Endothelial cell of umbilical vein (primary cell): ENCODE data around the gene MDGA2.

Source experiments
- CTCF ChIP-seq, 2 donors: IDR thresholded peaks; 1 replicate in 1 of 2; 2 replicates in 1 of 2; pipeline ENCODE4 v1.5.1; 2011; ENCODE audit warnings: low read length in 2 of 2, mild to moderate bottlenecking in 2 of 2, moderate library complexity in 2 of 2, control low read depth in 1 of 2, inconsistent platforms in 1 of 2, low read depth in 1 of 2; ENCODE audit not compliant: insufficient read depth in 1 of 2; ENCODE audit errors: extremely low read depth in 1 of 2
- EZH2 ChIP-seq: IDR thresholded peaks from 2 replicates; pipeline ENCODE4 v1.6.1; 2012; ENCODE audit warnings: borderline replicate concordance, low read depth, mild to moderate bottlenecking, moderate library complexity, low read length, inconsistent platforms; ENCODE audit not compliant: severe bottlenecking
- FOS ChIP-seq: IDR thresholded peaks from 2 replicates; pipeline ENCODE4 v1.6.1; 2011; ENCODE audit warnings: mild to moderate bottlenecking, low read length, moderate library complexity, borderline replicate concordance; ENCODE audit not compliant: insufficient read depth
- GATA2 ChIP-seq: IDR thresholded peaks from 2 replicates; pipeline ENCODE4 v1.7.0; 2011; ENCODE audit warnings: low read depth, mild to moderate bottlenecking, moderate library complexity, mixed read lengths, low read length; ENCODE audit not compliant: insufficient read length, insufficient read depth
- JUN ChIP-seq: IDR thresholded peaks from 2 replicates; pipeline ENCODE4 v1.6.1; 2011; ENCODE audit warnings: borderline replicate concordance, low read depth; ENCODE audit not compliant: insufficient read length, insufficient read depth
- MAX ChIP-seq: IDR thresholded peaks from 2 replicates; pipeline ENCODE4 v1.6.1; 2011; ENCODE audit not compliant: insufficient read depth, insufficient read length
- MYC ChIP-seq: IDR thresholded peaks from one replicate; pipeline ENCODE4 v1.6.1; 2011; ENCODE audit warnings: mild to moderate bottlenecking, low read depth, low read length
- POLR2A ChIP-seq: IDR thresholded peaks from 2 replicates; pipeline ENCODE4 v1.6.1; 2012; ENCODE audit warnings: low read depth, mild to moderate bottlenecking, control low read depth, low read length
- POLR2AphosphoS5 ChIP-seq: IDR thresholded peaks from 2 replicates; pipeline ENCODE4 v1.6.1; 2012; ENCODE audit warnings: low read depth, mild to moderate bottlenecking, control low read depth, low read length, moderate library complexity; ENCODE audit not compliant: insufficient read depth

- TF ChIP-seq POLR2A (no peak), CTCF (IDR thresholded peaks at IDR 0.05; ENCODE audit: extremely low read depth in 1 of 2, insufficient read depth in 1 of 2, low read depth in 1 of 2, low read length in 2 of 2) (no peak), EZH2 (no peak), GATA2 (no peak), POLR2AphosphoS5 (no peak), MYC (no peak), MAX (no peak), FOS (no peak), JUN (no peak)
Observed at GRCh38 chr14:47660158-47660557, 15.2 kb downstream of the MDGA2 start.
